GM21367 (cell line): Measurements from ENCODE around the gene PSRC1.

Experiments used
- ATAC-seq: cut with Tn5 transposase; IDR thresholded peaks from one replicate; pipeline ENCODE4 v1.9.1; 2021; ENCODE audit not compliant: unreplicated experiment

The PSRC1 gene

DNA sequence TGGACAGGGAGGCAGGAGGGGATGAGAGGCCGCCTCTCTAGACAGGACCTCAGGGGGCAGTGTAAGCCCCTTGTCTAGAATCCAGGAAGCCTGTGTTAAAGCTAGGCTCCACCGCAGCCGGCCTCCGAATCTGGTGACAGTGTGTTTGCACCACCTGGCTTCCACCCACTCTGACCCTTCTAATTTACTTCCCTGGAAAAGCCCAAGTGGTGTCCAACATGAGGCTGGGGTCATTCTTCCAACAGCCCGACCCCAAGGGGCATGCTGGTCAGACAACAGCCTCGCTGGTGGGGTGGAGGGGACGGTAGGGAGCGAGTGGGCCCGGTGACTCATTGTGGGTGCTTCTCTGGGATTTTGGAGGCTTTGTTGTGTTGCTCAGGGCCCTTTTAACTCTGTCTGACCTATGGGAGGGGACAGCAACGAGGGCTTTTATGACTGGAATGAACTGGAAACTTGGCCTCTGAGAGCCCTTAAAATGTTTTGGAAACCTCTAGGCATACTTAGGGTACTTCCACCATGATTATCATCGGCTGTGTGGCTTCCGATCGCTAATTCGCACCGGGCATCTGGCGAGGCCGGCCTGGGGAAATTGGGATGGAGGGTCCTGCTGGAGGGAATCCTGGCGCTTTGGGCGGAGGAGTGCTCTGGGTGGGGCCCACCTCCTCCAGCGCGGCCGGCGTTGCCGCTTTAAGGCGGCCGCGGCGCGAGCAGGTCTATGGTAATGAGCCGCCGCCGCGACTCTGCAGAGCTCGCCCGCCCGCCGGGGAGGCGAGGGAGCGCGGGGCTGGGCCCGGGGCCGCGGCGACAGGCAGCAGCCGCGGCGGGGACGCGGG lies 33.9 kb downstream of the PSRC1 start, which contains the start of gene CELSR2:
Gene CELSR2, plus strand, starts transcription at position 743 of the 833 bp plus-strand sequence. CDS start 541 bp downstream, outside the sequence.
- ATAC-seq = peak; percentile 59

DNA sequence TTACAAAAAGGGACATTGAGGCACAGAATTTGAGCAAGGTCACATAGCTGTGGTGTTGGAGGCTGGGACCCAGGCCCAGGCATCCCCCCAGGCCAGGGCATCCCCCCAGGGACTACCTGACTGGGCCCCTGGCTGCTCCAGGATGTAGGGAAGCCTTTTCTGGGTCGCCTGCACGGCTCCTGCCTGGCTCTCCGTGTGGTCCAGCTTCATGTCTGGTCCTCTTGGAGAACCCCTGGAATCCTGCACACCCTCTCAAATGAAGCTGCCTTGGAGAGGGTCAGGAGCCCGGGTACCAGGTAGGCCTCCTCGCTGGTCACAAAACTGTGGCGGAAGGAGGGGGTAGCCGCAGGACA lies 34.5 kb downstream of the PSRC1 start:
- ATAC-seq = no peak

DNA sequence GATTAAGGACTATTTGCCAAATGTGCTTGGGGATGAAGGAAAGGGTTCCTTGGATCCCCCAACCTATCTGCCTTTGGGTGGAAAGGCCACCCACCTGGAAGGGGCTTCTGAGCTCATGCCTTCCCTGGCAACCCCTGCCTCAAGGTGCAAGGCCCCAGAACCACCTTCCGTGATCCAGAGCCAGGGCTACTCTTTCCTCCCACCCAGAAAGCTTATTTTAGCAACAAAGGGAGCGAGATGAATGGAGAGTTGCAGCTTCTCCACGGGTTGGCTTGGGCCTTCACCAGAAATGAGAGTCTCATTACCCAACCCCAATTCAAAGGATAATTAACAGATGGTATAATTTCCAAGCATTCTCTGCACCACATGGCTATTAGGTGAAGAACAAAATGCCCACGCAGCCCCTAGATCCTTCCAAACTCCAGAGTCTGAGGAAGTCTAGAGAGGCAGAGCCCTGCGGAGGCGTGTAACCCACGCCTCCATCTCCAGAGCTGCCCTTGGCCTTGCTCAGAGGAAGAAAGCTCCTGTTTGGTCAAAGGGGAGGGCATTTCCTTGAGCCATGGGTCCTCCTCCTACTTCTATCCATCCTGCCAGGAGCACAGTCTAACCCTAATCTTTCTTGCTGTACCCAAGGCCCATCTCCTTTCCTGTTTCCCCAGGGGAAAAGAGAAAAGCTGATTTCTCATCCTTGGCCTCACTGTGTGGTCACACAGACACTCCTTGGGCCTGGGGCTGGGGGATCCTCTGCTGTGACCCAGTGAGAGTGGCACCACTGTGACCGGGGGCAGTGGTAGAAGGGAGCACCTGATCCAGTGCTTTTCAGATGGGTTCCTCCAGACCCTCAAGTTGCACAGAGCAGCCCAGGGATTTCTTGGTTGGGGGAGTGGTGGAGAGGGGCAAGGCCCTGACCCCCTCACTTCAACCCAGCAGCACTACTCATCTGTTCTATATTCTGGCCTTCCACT lies 35.3 kb downstream of the PSRC1 start:
- no peak for ATAC-seq

DNA sequence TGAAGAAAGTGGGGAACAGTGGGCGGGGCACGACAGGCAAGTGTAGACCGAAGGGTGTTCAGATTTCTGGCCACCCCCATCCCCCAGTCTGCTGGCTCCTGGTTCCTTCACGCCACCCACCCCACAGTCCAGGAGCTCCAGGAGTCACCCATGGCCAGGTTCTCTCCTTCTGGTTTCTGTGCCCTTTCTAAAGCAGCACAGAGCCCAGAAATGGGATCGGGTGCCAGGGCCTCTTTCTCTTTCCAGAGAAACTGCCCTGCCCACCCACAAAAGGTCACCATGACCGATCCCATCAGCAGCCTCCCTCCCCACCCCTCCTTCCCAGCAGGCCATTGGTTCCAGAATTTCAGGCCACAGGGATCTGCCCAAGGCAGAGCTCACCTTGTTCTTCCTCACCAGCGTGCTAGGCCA lies 36.8 kb downstream of the PSRC1 start:
- no peak for ATAC-seq

DNA sequence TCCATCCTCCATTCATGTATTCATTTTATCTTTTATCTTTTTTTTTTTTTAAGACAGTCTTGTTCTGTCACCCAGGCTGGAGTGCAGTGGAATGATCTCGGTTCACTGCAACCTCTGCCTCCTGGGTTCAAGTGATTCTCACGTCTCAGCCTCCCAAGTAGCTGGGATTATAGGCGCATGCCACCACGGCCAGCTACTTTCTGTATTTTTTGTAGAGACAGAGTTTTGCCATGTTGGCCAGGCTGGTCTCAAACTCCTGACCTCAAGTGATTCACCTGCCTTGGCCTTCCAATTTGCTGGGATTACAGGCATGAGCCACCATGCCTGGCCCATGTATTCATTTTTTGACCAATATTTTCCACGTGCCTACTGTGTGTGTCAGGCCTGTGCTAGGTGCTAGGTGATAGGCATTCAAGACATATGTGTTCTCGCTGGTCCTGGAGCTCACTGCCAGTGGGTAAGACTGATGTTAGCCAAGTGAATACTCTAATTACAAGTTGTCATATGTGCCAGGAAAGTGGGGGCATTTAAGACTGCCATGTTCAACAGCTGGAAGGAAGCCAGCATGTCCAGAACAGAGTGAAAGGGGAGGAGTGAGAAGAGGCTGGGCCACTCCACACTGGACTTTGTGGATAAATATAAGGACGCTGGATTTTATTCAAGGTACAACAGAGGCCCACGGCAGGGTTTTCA lies 38.9 kb downstream of the PSRC1 start:
- no peak for ATAC-seq

DNA sequence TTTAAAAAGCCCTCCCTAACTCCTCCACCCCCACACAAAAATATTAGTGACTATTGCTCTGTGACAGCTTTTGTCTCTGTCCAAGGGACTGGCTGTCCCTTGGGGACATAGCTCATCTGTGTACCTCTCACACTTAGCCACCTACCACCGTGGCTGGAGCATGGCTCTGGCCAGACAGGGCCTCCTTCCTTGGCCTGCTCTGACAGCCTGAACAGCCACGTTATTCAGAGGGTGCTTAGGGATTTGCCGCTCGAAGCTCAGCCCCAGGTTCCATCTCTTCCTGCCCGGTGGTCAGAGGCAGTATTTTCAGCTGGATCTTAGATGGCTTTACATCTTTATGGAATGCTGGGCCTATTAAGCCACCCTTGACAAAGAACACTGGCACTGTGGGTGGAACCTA lies 39.7 kb downstream of the PSRC1 start:
- ATAC-seq = no peak

DNA sequence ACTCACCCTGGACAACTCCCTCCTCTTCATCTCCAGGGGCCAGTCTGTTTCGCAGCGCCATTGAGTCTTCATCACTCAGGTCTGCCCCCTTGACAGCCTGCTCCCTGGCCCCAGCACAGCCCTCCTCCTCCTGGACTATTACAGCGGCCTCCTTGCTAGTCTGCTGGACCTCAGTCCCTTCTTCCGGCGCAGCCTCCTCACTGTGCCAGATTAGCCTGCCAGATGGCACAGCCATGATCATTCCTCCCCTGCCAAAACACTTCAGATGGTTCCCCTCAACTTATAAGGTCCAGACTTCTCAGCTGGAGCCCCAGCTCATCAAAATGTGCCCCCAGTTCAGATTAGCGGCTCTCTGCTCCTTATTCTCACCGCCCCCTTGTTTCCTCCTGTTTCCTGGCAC lies 40.6 kb downstream of the PSRC1 start:
- ATAC-seq = no peak

DNA sequence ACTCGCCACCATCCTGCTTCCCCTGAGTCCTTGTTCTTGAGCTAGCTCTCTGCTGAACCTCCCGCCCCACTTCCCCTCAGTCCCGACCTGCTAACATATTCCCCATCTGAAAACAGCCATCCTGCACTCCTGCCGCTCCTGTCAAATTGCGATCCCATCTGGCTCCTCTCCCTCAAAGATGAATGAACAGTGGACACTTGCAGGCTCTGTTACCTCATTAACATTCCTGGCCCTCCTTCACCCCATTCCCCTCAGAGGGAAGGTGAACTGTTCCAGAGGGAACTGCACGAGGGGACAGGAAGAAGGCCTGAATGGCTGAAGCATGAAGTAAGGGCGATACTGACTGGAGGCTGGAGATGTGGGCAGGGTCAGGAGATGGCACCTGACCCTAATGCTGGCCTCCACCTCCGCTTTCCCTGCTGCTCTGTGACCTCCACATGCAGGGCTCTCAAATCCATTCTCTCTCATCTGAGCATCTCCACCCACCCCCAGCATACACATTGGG lies 41.1 kb downstream of the PSRC1 start:
- ATAC-seq = no peak

DNA sequence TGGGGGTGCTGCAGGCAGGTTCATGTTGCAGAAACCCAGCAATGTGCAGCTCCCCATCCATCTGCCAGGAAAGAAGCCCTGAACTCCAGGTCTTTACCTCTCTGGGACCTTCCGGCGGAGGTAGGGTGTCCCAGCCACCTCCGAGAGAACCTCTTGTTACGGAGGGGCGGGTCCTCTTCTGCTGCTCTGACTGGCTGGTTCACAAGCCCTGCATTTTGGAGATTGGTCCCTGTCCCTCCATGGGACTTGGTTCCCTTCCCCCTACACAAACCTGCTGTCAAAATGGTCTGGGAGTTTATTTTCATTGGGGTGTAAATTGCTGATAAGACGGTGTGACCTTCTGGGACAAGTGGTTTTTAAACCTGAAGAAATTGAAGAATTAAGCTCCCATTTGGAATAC lies 41.6 kb downstream of the PSRC1 start:
- no peak for ATAC-seq

DNA sequence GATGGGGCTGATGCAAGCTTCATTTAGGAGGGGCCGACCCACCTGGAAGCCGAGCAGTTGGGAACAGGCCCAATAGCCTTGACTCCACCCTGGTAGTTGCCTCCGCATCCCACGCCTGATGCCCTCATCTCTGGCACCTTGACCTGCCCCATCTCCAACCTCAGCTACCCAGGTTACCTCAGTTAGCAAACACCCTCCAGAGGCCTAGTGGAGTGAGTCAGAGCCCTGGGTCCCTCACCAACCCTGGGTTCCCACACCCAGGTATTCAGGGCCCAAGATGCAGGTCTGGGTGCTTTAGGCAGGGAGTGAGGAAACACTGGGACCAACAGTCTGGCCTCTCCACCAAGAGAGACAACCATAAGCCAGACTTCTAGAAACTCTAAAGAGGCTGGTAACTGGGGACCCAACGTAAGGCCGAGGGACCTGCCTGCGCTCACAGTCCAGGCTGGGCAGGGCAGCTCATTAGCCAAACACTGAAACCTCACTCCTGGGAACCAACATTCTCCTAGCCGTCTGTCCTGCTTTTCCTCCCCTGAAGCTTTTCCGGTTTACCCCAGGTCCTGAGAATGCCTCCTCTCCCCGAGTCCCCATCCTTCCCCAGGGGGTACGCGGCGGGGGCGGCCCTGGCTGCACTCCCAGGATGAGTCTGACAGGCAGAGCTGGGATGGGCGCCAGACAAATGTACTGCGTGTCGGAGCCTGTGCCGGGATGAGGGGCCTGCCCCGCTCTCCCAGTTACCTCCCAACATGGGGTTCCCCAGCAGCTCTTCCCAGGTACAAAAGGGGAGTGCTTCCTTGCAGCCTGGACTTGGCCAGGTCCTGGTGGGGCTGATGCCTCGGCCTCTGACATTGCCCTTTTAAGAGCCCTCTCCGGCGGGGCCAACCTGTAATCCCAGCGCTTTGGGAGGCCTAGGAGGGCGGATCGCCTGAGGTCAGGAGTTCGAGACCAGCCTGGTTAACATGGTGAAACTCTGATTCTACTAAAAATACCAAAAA lies 42.5 kb downstream of the PSRC1 start:
- no peak for ATAC-seq

DNA sequence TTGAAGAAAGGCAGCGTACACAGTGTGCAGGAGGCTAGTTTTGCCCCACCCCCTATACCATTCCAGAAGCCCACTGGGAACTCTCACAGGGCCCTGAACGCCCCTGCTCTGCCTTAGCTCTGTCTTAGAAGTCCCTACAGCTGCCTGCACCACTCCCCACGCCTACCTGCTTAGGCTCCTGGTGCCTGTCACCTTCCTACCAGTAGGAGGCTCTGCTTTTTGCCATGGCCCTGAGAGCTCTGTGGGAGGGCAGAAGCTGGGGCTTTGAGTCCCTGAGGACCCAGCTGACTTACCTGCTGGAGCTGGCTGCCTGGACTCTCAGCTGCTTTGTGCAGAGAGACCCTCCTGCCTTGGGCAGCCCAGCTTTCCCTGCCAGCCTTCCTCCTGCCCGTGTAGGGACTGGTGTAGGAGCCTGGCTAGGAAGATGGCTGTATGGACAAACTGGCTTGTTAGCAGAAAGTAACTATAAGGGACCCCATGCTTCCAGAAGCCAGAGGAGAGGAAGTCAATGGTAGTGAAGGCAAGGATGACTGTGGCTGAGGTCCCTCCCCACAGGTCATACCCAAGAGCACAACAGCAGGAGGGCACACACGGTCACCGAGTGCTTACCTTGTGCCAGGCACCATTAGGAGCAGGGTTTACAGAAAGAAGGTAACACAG lies 43.4 kb downstream of the PSRC1 start:
- no peak for ATAC-seq

DNA sequence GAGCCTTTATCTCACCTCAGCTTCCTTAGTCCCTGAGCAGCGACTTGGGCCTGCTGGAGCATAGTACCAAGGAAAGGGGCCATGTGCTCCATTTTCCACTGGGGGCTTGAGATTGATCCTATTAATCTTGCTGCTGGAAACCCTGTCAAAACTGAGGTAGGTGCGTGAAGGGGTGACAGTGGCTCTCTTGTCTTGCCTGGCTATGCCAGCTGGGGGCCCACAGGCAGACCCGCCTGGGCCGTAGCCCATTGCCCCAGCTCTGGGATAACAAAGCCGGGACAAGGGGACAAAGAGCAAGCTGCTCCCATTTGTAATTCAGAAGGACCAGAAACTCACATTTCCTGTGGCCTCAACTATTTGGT lies 43.9 kb downstream of the PSRC1 start:
- no peak for ATAC-seq

DNA sequence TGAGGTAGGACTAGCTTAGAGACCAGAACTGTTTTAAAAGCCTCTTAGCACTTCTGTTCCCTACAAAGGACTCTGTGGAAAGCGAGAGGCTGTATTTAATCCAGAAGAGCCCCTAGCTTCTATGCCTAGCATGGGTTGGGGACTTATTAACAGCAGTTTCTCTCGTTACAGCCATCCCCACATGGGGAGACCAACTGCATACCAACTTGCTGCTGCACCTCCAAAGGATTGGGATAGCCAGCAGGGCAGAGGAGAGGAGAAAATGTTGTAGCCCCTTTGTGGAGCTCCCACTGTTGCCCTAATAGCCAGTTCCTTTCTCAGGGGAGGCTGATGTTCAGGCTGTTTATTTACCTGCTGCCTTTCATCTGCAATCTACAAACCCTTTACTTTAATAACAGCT lies 44.6 kb downstream of the PSRC1 start:
- ATAC-seq = no peak

DNA sequence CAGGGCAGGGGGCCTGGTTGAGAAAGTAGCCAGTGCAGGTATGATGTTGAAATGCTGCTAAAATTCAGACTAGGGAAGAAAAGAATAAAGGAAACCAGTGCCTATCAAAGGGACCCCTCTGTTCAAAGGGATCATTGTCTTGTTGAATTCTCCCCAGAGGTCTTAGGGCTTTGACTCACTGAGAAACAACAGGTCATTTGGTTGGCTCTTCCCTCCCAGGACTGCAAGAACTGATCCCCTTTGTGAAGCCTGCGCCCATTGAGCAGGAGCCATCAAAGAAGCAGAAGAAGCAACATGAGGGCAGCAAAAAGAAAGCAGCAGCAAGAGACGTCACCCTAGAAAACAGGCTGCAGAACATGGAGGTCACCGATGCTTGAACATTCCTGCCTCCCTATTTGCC lies 45.4 kb downstream of the PSRC1 start:
- no peak for ATAC-seq

DNA sequence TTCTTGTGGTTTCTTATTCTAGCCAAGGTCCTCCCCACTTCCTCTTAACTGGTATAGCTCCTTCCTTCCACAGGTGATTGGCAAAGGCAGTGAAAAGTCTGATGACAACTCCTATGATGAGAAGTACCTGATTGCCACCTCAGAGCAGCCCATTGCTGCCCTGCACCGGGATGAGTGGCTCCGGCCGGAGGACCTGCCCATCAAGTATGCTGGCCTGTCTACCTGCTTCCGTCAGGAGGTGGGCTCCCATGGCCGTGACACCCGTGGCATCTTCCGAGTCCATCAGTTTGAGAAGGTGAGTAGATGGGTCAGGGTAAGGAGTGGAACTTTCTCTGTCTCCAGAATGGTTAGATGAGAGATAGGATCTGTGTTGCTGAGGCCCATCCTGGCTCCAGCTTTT lies 47.8 kb downstream of the PSRC1 start:
- no peak for ATAC-seq

DNA sequence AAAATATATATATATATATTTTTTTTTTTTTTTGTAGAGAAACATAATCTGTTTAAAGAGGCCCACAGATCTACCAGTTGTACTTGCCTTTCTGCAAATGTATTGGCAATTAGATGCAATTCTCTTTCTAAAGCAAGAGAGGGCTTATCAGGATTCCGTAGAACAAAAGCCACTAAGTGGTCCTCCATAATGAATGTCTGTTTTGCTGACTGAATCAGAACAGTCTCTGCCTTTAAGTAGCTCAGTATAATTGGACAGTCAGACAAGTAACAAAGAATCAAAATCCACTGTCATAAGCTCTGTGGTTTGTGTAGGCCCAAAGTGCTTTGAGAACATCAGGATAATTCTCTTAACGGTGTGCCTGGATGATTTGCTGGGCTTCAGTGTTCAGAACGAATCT lies 51.9 kb downstream of the PSRC1 start:
- ATAC-seq = no peak
